ENCODE results near the gene HEXIM1. TPM values are rescaled to one million over a fixed set of nuclear protein-coding genes. Genes with fewer than 3 reads are reported as not detected.

Gene HEXIM1
- total and polyA plus RNA-seq, 10 donors = 12.9 to 43.1 (median 26.7) TPM

DNA sequence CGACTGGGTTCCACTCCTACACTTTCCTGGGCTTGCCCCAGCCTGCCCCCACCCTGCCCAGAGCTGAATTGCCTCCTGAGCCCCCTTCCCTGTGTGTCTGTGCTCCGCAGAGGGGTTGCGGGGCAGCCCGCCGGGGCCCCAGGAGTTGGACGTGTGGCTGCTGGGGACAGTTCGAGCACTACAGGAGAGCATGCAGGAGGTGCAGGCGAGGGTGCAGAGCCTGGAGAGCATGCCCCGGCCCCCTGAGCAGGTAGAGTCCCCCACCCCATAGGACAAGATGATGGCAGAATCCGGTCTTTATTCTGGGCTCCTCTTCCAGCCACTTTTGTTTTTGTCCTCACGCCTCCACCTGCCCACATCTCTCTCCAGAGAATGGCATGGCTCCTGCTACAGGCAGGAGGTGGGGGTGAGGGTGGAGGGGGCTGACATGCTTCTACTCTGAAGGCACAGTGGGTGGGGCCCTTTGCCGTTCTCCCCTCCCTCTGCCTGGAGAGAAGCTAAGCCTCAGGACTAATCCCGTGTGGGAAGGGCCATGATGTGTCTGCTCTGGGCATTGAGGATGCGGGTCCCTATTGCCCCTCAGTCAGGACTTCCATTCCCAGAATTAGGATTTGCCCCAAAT, 9.3 kb upstream of the HEXIM1 start:
- H3K27ac ChIP-seq = no peak overlapping the region
- no peaks in the 10 kb centered on the region for H3K27me3 ChIP-seq (replicated peaks in 1 of 7)
- peaks cover 9 to 38% (median 31%) of the 10 kb centered on the region in 6 donors for H3K4me1 ChIP-seq
- WGBS, 5 donors = 87 to 95% (median 89%) methylated on average over 10 to 14 of the region's 14 CpGs
- H3K4me3 ChIP-seq = no peak overlapping the region
- intact Hi-C loops (cut with DNase I; ENCODE audit: low total_unique reads) = no loop called here
- H3K36me3 ChIP-seq = peaks cover 0 to 31% (median 0%) of the 10 kb centered on the region in 6 donors
- peak; percentile 64 for DNase-seq
- no peaks in the 10 kb centered on the region for H3K9me3 ChIP-seq
- TF ChIP-seq POLR2A (IDR thresholded peaks at IDR 0.05) (no peak), POLR2AphosphoS5 (IDR thresholded peaks at IDR 0.05) (no peak)
- TF ChIP-seq, protein P1, sequence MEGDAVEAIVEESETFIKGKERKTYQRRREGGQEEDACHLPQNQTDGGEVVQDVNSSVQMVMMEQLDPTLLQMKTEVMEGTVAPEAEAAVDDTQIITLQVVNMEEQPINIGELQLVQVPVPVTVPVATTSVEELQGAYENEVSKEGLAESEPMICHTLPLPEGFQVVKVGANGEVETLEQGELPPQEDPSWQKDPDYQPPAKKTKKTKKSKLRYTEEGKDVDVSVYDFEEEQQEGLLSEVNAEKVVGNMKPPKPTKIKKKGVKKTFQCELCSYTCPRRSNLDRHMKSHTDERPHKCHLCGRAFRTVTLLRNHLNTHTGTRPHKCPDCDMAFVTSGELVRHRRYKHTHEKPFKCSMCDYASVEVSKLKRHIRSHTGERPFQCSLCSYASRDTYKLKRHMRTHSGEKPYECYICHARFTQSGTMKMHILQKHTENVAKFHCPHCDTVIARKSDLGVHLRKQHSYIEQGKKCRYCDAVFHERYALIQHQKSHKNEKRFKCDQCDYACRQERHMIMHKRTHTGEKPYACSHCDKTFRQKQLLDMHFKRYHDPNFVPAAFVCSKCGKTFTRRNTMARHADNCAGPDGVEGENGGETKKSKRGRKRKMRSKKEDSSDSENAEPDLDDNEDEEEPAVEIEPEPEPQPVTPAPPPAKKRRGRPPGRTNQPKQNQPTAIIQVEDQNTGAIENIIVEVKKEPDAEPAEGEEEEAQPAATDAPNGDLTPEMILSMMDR (IDR thresholded peaks at IDR 0.05 in 8 of 11, conservative IDR thresholded peaks at IDR 0.05 in 3 of 11) = no peak

DNA sequence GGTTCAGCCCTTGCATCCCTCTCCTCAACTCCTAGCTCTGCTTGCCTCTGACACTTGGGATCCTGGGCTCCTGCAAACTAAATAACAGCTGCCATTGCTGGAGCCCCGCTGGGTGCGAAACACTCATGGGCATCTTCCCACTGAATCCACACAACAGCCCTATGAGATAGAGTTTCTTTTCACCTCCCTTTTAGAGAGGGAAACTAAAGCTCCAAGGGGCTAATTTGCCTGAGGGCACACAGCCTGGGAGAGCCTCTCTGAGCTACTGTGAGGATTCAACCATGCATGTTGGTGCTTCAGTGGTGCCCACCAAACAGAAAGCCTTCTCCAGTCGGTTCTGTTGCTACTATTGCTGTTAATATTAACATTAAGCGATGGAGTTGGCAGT, 8.7 kb upstream of the HEXIM1 start:
- no peak for TF ChIP-seq POLR2A (IDR thresholded peaks at IDR 0.05)
- TF ChIP-seq, protein P1 (IDR thresholded peaks at IDR 0.05 in 8 of 11, conservative IDR thresholded peaks at IDR 0.05 in 3 of 11) = no peak
- TF ChIP-seq POLR2AphosphoS5 (IDR thresholded peaks at IDR 0.05) = no peak
- Histone ChIP-seq H3K9me3 (no peaks in the 10 kb centered on the region), H3K4me3 (no peak overlapping the region), H3K36me3 (peaks cover 0 to 31% (median 0%) of the 10 kb centered on the region in 6 donors), H3K4me1 (peaks cover 10 to 43% (median 36%) of the 10 kb centered on the region in 6 donors), H3K27me3 (replicated peaks in 1 of 7) (no peaks in the 10 kb centered on the region), H3K27ac (no peak overlapping the region)
- WGBS, 5 donors = 85 to 92% (median 89%) methylated on average over 4 of the region's 4 CpGs
- peak; percentile 18 for DNase-seq
- intact Hi-C loops (cut with DNase I; ENCODE audit: low total_unique reads) = no loop called here

DNA sequence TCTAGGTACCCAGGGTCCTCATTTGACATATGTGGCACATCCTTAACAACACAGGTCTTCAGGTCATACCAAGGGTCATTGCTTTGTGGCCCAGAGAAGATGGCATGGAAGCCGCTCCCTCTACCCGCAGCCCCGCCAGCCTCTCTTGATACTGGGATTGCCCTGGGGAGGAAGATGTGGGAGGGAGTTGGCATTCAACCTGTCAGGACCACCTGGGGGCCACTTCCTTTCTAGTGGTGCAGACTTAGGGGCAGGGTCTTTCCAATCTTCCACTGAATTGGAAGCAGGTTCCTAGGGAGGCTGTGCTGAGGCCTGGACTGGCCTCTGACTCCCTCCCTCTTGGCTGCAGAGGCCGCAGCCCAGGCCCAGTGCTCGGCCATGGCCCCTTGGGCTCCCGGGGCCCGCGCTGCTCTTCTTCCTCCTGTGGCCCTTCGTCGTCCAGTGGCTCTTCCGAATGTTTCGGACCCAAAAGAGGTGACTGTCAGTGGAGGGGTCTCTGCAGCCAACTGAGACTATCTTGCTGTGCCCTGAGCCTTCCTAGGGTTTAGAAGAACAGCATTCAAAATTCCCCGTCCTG, 5.1 kb upstream of the HEXIM1 start:
- TF ChIP-seq POLR2AphosphoS5 (IDR thresholded peaks at IDR 0.05) = no peak
- TF ChIP-seq, protein P1 (IDR thresholded peaks at IDR 0.05 in 8 of 11, conservative IDR thresholded peaks at IDR 0.05 in 3 of 11) = no peak
- TF ChIP-seq POLR2A (IDR thresholded peaks at IDR 0.05) = no peak
- intact Hi-C loops (cut with DNase I; ENCODE audit: low total_unique reads) = no loop called here
- WGBS, 5 donors = 81 to 87% (median 86%) methylated on average over 13 of the region's 13 CpGs
- DNase-seq = peak; percentile 69
- Histone ChIP-seq H3K27ac (peak overlapping the region; percentile 85 to 91 (median 90)), H3K4me1 (peaks cover 16 to 46% (median 42%) of the 10 kb centered on the region in 6 donors), H3K4me3 (peak overlapping the region in 4 of 8 donors; percentile 27 to 67 (median 48)), H3K36me3 (peaks cover 0 to 19% (median 0%) of the 10 kb centered on the region in 6 donors), H3K9me3 (no peaks in the 10 kb centered on the region), H3K27me3 (replicated peaks in 1 of 7) (no peaks in the 10 kb centered on the region)

DNA sequence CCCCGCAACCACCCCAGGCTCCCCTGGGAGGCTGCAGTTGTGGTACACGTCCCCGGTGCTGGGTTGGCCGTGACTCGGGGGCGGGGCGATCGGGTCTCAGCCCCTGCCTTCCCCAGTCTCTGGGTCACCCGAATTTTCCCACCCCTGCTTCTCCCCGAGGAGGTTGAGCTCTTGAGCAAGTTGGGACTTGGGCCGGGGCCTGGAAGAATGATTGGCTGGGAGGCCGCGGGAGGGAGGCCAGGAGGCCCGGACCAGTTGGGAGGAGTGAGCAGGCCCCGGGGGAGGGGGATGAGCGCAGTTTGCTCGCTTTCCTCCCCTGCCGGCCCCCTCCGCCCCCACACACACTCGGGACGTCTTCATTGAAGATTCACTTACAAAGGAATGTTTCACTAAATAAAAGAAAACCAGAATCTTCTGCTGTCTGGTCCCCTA, 4.5 kb upstream of the HEXIM1 start:
- Histone ChIP-seq H3K36me3 (peaks cover 0 to 13% (median 0%) of the 10 kb centered on the region in 6 donors), H3K27ac (peak overlapping the region; percentile 85 to 91 (median 90)), H3K4me3 (peak overlapping the region; percentile 12 to 67 (median 40)), H3K27me3 (replicated peaks in 1 of 7) (no peaks in the 10 kb centered on the region), H3K9me3 (no peaks in the 10 kb centered on the region), H3K4me1 (peaks cover 16 to 50% (median 44%) of the 10 kb centered on the region in 6 donors)
- DNase-seq = peak; percentile 91
- intact Hi-C loops (cut with DNase I; ENCODE audit: low total_unique reads) = no loop called here
- 8 to 27% (median 10%) methylated on average over 11 to 21 of the region's 21 CpGs for WGBS, 5 donors
- TF ChIP-seq, protein P1 (IDR thresholded peaks at IDR 0.05 in 8 of 11, conservative IDR thresholded peaks at IDR 0.05 in 3 of 11) = no peak
- TF ChIP-seq POLR2A (IDR thresholded peaks at IDR 0.05) (peak in 1 of 3 donors; percentile 18), POLR2AphosphoS5 (IDR thresholded peaks at IDR 0.05) (peak; percentile 48 to 74 (median 54))
